HG03159 (cell line): ENCODE measurements around the gene PHLDA2.
"Not testable (repeated sequence)": the region's sequence is repeated elsewhere in the genome, so short reads cannot be mapped to it uniquely, and the experiment has no call there.

Source experiments
- ATAC-seq: cut with Tn5 transposase; IDR thresholded peaks from one replicate; pipeline ENCODE4 v1.9.1; 2021; ENCODE audit warnings: mild to moderate bottlenecking, moderate library complexity; ENCODE audit not compliant: unreplicated experiment

The PHLDA2 gene

GRCh38 chr11:2945757-2946287 is 16.6 kb upstream of the PHLDA2 start:
- ATAC-seq: no peak

- no peak for ATAC-seq
These were observed 16.0 kb upstream of the PHLDA2 start for GRCh38 chr11:2945031-2945756.

DNA sequence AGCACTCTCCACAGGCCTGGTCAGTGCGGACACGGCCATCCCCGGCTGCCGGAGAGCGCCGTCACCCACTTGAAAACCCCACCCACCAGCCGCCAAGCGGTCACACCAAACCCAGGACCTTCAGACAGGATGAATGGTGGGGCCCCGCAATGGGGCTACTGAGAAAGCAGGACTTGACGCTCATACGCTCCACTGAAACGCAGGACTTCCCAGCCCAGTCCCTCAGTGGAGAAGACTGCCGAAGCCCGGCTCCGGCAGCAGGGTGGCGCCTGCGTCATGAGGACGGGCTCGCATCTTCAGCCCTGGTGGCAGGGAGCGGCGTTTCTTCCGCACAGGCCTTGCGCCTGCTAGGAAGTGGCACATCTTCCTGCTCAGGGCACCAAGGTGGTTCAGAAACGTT is 15.3 kb upstream of the PHLDA2 start:
- no peak for ATAC-seq

DNA sequence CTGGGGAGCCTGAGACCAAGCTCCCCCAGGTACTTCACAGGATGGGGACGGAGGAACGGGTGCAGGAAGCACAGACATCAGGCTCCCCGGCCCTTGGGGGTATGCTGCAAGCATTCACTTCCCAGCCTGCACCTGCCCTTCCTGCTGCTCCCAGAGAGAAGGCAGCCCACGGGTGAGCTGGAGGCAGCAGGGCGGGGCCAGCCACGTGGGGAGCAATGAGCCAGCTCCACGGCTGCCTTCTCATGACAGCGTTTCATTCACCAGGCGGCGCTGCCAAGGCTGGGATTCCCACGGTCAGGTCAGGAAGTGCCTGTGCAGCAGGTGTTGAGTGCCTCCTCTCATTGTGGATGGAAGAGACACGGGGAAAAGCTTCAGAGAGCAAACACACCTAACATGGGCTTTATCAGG is 14.5 kb upstream of the PHLDA2 start:
- no peak for ATAC-seq

- ATAC-seq: no peak
These were observed 13.9 kb upstream of the PHLDA2 start for GRCh38 chr11:2942872-2943710.

- ATAC-seq: no peak
These were observed 13.2 kb upstream of the PHLDA2 start for GRCh38 chr11:2942447-2942846.

- no peak for ATAC-seq
These were observed 12.0 kb upstream of the PHLDA2 start for GRCh38 chr11:2940921-2941821.

DNA sequence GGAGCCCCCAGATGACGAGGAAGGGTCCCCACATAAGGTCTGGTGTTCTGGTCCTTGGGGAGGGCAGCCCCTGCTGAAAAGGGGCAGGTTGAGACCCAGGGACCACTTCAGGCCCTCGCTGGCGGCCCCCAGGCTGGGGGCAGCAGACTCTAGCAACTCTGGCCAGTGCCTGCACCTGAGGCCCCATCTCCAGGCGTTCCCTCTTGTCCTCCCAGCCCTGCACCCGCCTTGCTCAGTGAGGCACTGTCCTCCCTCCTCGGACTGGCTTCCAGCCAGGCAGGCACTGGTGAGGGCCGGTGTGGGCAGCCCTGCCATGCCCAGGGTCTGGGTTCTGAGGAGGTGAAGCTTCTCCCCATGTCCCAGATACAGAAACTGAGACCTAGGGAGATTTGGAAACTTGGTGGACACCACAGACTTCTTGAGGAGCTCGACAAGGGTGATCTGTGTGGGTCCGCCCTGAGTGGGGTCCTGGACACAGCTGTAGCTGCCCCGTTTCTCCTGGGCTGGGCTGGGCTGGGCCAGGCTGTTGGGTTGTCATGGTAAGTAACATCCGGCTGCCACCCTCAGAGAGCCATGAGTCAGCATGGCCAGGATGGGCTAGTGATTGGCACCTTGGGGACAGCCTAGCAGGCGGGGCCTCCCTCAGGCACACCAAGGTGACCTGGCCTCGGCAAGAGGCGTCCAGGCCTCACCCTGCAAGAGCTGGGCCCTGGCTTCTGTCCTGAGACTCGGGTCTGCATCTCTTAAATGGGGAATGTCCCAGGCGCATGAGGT is 11.1 kb upstream of the PHLDA2 start:
- ATAC-seq: no peak

GRCh38 chr11:2938458-2939418 is 9.5 kb upstream of the PHLDA2 start:
- not testable (repeated sequence) for ATAC-seq

GRCh38 chr11:2937641-2938457 is 8.6 kb upstream of the PHLDA2 start:
- not testable (repeated sequence) for ATAC-seq

GRCh38 chr11:2934611-2935239 is 5.5 kb upstream of the PHLDA2 start:
- no peak for ATAC-seq

GRCh38 chr11:2934021-2934550 is 4.9 kb upstream of the PHLDA2 start:
- ATAC-seq: no peak

- ATAC-seq: no peak
These were observed 4.3 kb upstream of the PHLDA2 start for GRCh38 chr11:2933375-2934020.

DNA sequence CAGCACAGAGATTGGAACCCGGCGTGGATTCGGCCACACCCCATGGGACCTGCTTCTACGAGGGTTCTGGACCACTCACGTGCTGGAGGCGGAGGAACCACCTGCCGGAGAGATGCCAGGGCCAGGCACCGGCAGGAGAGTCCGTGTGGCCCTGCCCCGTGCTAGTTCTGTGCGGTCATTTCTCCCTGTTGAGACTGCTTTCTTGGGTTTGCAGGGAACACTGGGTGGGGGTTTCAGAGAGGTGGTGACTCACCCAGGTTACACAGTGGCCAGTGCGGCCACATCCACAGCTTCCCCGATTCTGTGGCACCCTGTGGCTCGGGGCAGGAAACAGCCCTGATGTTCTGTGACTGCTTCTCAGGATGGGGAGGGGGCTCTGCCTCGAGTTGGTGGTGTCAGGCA is 3.6 kb upstream of the PHLDA2 start:
- ATAC-seq: no peak

DNA sequence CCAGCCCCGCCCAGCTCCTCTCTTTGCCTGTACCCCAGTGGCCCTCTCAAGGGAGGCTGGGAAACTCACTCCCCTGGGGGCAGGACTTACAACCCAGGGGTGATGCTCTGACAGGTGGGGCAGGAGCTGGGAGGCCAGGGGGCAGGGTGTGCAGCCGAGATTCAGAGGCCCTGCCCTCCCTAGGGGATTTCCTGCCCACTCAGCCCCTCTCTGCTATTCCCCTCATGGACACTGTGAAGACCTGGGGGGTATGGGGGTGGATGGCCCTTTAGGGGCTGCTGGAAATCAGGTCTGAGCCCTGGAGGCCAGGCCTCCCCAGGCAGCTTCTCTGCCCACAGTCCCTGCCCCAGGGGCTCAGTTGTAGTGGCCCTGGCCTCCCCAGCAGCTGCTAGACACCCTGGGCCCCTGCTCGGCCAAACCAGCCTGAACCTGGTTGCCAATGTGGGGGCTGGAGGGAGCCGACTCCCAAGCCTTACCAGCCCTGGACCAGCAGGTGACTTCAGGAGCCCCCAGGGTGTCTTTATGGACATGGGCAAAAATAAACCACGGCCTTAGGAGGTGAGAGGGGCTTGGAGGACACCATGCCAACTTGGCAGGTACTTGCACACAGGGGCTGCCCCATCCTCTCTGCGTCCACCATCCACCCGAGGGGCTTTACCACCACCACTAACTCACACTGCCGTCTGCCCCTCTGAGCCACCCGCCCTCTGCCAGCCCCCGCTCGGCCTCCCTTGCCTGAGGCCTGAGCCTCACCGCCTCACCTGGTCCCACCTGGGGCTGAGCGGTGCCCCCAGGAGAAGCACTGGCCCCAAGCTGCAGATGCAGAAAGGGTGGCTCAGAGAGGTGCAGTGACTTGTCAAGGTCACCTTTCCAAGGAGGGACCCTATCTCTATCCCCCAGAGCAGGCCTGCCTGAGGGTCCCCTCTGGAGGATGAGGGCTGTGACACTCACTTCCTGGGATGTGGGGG is 2.8 kb upstream of the PHLDA2 start:
- ATAC-seq: no peak

DNA sequence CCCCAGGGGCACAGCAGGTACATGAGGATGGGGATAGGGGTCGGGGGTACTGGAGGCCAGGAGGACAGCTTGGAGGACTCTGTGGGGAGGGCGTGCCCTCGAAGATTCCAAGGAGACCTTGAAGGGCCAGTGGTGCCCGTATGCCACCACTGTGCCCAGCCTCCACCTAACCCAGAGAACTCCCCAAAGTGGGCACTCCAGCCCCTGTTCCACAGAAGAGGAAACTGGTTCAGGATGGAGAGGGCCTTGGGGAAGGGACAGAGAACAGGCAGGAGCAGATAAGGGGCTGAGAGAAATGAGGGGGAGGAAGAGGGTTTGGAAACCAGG is 2.2 kb upstream of the PHLDA2 start:
- no peak for ATAC-seq
